Hippocampal formation (tissue), 2 donors: ENCODE results near the gene KIF21A.
A peak's percentile ranks its signal among the peaks of the same experiment; 100 is the strongest.
"Not testable (repeated sequence)": the region's sequence is repeated elsewhere in the genome, so short reads cannot be mapped to it uniquely, and the experiment has no call there.

Source experiments
- DNase-seq, 2 donors: peaks; one replicate each; lab custom pipeline; 2025; lab: John Stamatoyannopoulos, UW

KIF21A gene, protein sequence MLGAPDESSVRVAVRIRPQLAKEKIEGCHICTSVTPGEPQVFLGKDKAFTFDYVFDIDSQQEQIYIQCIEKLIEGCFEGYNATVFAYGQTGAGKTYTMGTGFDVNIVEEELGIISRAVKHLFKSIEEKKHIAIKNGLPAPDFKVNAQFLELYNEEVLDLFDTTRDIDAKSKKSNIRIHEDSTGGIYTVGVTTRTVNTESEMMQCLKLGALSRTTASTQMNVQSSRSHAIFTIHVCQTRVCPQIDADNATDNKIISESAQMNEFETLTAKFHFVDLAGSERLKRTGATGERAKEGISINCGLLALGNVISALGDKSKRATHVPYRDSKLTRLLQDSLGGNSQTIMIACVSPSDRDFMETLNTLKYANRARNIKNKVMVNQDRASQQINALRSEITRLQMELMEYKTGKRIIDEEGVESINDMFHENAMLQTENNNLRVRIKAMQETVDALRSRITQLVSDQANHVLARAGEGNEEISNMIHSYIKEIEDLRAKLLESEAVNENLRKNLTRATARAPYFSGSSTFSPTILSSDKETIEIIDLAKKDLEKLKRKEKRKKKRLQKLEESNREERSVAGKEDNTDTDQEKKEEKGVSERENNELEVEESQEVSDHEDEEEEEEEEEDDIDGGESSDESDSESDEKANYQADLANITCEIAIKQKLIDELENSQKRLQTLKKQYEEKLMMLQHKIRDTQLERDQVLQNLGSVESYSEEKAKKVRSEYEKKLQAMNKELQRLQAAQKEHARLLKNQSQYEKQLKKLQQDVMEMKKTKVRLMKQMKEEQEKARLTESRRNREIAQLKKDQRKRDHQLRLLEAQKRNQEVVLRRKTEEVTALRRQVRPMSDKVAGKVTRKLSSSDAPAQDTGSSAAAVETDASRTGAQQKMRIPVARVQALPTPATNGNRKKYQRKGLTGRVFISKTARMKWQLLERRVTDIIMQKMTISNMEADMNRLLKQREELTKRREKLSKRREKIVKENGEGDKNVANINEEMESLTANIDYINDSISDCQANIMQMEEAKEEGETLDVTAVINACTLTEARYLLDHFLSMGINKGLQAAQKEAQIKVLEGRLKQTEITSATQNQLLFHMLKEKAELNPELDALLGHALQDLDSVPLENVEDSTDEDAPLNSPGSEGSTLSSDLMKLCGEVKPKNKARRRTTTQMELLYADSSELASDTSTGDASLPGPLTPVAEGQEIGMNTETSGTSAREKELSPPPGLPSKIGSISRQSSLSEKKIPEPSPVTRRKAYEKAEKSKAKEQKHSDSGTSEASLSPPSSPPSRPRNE (N-terminal part only)

GRCh38 chr12:39443081-39443928, at the start of gene KIF21A:
Gene KIF21A (minus strand): TSS chr12:39443120. CDS start chr12:39442970, 150 bp downstream.
- DNase-seq: peak; percentile 85 to 87

DNA sequence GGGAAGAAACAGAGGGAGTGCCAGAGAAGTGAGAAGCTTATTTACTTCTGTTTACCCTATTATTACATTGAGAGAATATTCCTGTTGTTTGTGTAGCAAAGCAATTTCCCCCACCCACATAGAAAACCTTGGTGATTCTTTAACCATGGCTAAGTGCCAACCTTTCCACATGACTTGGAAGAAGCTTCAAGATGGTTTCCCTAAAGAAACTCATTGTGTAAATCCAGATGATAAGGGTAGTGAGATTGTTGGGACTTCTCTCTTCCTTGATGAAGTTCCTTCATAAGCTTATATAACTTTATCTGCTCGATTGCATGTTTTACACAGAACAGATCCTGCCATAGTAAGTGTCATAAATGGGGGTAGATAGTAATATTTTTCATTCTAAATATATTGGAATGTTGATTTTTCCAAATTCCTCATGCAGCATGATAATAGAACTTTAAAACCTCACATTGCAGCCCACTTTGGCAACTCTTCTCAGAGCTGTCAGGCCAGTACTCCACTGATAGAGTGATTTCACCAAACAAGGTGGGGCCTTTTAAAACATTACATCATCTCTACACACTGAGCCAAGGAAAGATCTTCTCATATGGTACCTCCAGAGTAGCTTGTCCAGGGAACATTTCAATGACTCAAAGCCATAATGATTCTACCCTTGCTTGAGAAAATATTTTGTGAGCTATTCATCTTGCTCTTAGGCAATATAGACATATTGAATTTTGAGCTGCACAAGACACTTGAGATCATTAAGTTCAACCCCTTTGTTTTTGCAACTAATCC, 47.8 kb upstream of the KIF21A start:
- DNase-seq: no peak

DNA sequence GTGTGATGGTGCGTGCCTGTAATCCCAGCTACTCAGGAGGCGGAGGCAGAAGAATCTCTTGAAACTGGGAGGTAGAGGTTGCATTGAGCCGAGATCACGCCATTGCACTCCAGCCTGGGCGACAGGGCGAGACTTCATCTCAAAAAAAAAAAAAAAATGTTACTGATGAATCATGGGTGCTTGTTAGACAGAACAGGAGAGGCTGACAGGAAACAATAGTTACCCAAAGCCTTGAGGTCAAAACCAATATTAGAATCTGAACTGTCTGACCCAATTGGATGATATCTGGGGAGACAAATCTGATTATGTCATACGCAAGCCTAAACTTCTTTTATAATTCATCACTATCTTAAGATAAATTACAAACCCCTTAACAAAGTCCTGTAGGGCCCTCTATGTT, 40.7 kb upstream of the KIF21A start:
- DNase-seq: no peak

DNA sequence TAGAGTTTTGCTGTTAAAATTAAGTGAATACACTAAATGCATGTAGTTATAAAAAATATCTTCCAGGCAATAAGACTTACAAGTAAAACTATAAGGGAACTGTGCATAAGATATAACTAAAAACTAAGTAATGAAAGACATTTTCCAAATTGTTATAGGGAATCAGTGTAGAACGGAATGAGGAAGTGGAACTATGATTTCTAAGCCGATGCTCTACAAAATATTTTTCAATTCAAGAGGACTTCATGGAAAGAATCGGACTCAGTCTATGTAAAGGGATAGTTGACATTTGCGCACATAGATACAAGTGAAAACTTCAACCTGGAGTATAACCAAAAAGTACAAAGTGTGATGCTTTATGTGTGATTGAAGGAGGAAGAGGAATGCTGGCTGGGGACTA, 40.1 kb upstream of the KIF21A start:
- DNase-seq: no peak

GRCh38 chr12:39476894-39477293, 34.0 kb upstream of the KIF21A start:
- no peak for DNase-seq

GRCh38 chr12:39476121-39476520, 33.2 kb upstream of the KIF21A start:
- no peak for DNase-seq

DNA sequence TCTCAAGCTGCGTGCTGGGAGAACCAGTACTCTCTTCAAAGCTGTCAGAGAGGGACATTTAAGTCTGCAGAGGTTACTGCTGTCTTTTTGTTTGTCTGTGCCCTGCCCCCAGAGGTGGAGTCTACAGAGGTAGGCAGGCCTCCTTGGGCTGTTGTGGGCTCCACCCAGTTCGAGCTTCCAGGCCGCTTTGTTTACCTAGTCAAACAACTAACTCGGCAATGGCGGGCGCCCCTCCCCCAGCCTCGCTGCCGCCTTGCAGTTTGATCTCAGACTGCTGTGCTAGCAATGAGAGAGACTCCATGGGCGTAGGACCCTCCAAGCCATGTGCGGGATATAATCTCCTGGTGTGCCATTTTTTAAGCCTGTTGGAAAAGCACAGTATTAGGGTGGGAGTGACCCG, 32.2 kb upstream of the KIF21A start:
- DNase-seq: not testable (repeated sequence)

DNA sequence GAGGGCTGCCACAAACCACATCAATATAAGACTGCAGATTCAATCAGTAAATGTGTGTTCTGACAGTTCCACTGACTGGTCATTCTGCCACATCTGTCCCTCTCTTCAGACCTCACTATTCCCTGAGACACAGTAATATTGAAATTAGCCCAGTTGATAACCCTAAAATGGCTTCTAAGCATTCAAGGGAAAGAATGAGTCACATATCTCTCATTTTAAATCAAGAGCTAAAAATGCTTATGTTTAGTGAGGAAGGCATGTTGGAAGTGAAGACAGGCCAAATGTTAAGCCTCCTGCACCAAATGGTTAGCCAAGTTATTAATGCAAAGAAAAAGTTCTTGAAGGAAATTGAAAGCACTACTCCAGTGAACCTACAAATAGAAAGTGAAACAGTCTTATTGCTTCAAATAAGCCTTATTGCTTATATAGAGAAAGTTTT, 24.5 kb upstream of the KIF21A start:
- no peak for DNase-seq

GRCh38 chr12:39464976-39465695, 22.2 kb upstream of the KIF21A start:
- DNase-seq: no peak

- DNase-seq: no peak
Observed at GRCh38 chr12:39461059-39461458, 18.1 kb upstream of the KIF21A start.

DNA sequence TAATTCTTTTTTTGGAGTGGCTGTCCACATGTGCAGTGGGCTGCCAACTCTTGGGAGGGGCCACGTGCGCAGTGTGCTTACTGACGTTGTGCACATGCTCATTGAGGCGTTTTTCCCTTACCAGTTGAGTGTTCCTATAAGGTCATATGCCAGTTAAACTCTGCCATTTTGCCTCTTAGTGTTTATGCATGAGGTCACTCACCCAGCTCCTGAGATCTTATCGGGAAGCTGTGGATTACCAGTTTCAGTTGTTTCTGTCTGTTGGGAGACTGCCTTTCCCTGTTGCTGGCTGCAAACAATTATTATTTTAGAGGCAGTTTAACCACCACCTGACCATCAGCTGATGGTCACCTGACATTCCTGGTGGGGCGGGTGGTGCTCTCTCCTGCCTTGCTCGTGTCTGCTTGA, 16.1 kb upstream of the KIF21A start:
- no peak for DNase-seq

DNA sequence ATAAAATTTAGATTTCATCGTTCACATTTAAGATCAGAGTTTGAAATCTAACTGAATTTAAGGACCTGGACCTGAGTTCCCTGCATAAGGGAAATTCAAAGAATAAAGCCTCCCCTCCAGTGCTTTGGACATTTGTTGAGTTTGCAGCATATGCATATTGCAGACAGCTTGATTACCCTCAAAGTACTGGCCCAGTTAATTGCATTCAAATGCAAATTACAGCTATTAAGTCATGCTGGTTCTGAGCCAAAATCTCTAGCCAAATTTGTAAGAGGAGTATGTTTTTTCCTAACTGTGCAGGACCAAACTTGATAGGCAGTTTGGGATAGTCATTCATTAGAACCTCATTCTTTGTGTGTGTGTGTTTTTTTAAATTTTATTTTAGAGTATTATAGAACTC, 9.1 kb upstream of the KIF21A start:
- peak in 1 of 2 donors; percentile 59 for DNase-seq

GRCh38 chr12:39448038-39448437, 5.1 kb upstream of the KIF21A start:
- DNase-seq: no peak

- peak in 1 of 2 donors; percentile 75 for DNase-seq
Observed at GRCh38 chr12:39443929-39444209, 949 bp upstream of the KIF21A start.

DNA sequence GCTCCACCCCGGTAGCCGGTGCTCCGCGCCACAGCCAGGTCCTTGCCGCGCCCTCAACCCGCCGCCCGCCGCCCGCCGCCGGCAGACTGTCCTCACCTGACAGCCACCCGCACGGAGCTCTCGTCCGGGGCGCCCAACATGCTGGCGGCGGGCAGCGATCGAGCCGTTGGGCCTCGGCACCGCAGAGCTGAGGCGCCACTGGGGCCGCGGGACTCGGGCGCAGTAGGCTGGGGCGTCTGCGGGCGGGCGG, 164 bp downstream of the KIF21A start:
- no peak for DNase-seq

GRCh38 chr12:39441963-39442830, 723 bp downstream of the KIF21A start:
- peak; percentile 62 to 68 for DNase-seq

GRCh38 chr12:39441189-39441962, 1.5 kb downstream of the KIF21A start:
- no peak for DNase-seq

GRCh38 chr12:39440781-39441180, 2.1 kb downstream of the KIF21A start:
- DNase-seq: no peak
